ENCODE measurements around the gene FSTL3.

The FSTL3 gene

DNA sequence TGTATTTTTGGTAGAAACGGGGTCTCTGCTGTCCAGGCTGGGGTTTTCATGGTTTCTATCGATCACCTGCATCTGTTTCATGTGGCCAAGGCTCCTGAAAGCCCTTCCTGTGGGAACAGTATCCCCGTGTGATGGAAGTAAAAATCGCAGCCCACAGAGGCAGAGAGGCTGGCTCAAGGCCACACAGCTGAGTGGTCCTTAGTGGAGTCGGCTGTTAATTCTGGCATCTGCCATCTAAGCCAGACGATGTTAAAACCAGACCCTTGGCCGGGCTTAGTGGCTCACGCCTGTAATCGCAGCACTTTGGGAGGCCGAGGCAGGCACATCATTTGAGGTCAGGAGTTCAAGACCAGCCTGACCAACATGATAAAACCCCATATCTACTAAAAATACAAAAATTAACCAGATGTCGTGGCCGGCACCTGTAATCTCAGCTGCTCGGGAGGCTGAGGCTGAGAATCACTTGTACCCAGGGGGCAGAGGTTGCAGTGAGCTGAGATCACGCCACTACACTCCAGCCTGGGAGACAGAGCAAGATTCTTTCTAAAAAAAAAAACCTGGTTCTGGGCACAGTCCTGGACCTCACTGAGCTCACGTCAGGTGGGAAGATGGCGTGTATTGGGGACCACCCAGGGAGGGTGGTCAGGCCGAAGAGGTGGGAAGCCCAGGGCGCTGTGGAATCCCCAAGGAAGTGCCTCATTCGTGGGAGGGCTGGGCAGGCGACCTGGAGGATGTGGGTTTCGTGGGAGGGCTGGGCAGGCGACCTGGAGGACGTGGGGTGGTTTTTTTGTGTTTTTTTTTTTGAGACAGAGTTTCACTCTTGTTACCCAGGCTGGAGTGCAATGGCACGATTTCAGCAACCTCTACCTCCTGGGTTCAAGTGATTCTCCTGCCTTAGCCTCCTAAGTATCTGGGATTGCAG, 56.2 kb downstream of the FSTL3 start:
- DNase-seq (ENCODE audit: low read depth in 3 of 3, low spot score in 1 of 3): no peak
